NCI-H1417 treated with DMSO at 0.1 percent for 48 hours (cell line): Measurements from ENCODE around the gene MTHFR.

Experiments
- DNase-seq: peaks from one replicate; lab custom pipeline; 2025; lab: John Stamatoyannopoulos, UW

The MTHFR gene

GRCh38 chr1:11805422-11806306 is at the start of gene MTHFR, which contains the start of gene CLCN6:
TSS of gene MTHFR (minus strand) at chr1:11805964. CDS start at chr1:11803116, 2,848 bp downstream.
TSS of gene CLCN6 (plus strand) at chr1:11806191. CDS start at chr1:11806263, 72 bp downstream.
- peak; percentile 88 for DNase-seq

GRCh38 chr1:11855430-11855829 is 49.7 kb upstream of the MTHFR start:
- no peak for DNase-seq

DNA sequence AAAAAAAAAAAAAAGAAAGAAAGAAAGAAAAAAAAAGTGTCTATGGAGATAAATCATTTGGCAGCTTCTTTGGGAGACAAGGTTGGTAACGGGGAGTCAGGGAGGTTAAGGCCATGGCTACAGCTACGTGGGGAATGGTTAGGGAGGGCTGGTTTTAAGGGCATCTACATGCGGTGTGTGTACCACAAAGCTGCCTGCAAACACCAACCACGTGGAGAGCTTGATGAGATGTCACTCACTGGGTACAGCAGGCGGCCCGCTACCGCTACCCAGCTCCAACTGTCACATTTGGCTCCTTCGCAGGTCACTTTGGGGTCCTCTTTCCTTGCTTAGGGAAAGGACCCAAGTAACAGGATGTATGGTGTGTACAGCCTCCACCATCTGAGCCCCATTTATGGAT is 48.8 kb upstream of the MTHFR start:
- DNase-seq = no peak

GRCh38 chr1:11851180-11851579 is 45.4 kb upstream of the MTHFR start:
- no peak for DNase-seq

DNA sequence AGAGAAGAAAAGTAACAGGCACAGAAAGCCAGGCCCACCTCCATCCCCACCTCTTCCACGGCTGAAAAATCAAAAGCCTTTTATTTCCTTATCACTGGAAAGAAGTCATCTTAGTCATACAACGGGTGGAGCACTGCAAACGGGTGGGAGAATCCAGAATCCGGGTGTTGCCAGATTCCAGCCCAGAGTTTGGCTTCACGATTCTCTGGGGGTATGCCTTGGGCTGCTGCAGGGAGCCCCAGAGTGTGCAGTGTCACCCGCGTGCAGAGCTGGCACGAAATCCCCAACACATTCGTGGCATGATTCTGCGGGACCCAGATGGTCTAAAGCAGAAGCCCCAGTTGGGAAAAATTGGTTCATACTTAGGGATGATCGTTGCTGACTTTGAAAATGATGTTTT is 44.4 kb upstream of the MTHFR start:
- no peak for DNase-seq

- DNase-seq = no peak
These were observed 42.6 kb upstream of the MTHFR start for GRCh38 chr1:11848373-11848700.

GRCh38 chr1:11847667-11848372 is 42.1 kb upstream of the MTHFR start, which contains the start of gene NPPA:
TSS of gene NPPA (minus strand) at chr1:11847783. CDS start at chr1:11847684, 99 bp downstream.
- peak; percentile 76 for DNase-seq

DNA sequence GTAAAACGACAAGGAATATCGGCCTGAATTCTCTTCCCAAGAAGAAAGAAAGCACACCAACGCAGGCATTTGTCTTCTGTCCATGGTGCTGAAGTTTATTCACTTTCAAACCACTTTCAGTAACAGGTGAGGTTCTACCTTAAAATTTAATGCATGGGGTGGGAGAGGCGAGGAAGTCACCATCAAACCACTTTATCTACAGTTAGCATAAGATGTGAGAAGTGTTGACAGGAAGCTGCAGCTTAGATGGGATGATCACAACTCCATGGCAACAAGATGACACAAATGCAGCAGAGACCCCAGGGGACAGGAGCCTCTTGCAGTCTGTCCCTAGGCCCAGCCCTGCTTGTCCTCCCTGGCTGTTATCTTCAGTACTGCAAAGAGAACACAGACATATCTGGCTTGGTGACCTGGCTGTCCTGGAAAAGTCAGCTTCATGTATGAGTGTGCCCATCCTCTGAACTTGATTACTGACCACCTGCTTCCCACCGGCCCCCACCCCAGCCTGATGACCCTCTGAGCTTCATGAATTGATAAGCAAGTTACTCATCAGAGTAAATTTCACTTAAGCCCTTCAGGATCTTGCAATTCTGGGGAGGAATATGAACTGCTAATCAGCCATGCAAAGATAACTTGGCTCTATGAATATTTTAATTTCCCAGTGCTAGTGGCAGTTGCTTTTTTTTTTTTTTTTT is 40.0 kb upstream of the MTHFR start:
- no peak for DNase-seq

GRCh38 chr1:11842154-11843041 is 36.6 kb upstream of the MTHFR start:
- no peak for DNase-seq

GRCh38 chr1:11841245-11842153 is 35.7 kb upstream of the MTHFR start:
- no peak for DNase-seq

DNA sequence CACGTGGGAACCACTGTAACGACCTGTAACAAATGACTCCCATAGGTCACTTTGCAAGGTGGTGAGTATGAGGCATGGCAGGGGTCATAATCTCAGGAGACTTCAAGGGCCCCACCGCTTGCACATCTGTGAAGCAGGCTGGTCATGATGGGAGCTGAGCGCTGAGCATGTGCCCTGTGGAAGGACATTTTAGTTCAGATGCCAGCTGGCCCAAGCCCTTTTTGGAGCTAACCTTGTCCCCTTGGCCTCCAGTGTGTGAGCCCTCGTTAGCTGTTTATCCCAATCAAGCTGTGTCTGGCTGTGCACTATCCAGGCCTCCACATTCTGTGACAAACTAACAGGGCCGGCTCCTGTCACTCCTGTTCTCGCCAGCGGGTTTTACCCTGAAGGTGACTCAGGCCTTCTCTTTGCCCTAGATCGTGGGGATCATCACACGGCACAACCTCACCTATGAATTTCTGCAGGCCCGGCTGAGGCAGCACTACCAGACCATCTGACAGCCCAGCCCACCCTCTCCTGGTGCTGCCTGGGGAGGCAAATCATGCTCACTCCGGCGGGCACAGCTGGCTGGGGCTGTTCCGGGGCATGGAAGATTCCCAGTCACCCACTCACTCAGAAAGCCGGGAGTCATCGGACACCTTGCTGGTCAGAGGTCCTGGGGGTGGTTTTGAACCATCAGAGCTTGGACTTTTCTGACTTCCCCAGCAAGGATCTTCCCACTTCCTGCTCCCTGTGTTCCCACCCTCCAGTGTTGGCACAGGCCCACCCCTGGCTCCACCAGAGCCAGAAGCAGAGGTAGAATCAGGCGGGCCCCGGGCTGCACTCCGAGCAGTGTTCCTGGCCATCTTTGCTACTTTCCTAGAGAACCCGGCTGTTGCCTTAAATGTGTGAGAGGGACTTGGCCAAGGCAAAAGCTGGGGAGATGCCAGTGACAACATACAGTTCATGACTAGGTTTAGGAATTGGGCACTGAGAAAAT is 34.3 kb upstream of the MTHFR start:
- no peak for DNase-seq

- no peak for DNase-seq
These were observed 32.8 kb upstream of the MTHFR start for GRCh38 chr1:11838349-11839272.

DNA sequence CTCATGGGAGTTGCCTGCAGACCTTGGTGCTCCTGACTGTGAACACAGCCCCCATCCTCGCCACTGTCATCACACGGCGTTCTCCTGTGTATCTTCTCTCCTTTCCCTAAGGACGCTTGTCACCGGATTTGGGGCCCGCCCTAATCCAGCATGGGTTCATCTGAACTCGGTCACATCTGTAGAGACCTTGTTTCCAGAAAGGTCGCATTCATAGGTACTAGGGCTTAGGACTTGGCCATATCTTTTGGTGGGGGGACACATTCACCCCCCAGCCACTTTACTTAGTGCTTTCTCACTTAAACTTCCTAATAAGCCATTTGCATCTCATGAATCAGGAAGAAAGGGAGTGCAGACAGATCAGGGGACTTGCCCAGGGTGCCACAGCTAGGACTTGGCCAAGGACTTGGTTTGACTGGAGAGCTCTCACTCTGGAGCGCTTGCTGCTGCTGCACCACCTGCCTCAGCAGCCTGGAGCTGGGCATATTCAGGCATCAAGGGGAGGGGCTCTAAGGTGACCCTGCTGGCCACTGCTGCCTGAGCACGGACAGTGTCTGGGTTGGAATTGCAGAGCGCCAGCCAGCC is 32.1 kb upstream of the MTHFR start:
- no peak for DNase-seq

- no peak for DNase-seq
These were observed 31.4 kb upstream of the MTHFR start for GRCh38 chr1:11836955-11837766.

- no peak for DNase-seq
These were observed 29.9 kb upstream of the MTHFR start for GRCh38 chr1:11835441-11836225.

GRCh38 chr1:11833900-11834299 is 28.1 kb upstream of the MTHFR start:
- no peak for DNase-seq
